GM12874 (cell line): ENCODE data around the gene STARD13.

ENCODE experiments used
- TF ChIP-seq, protein P1 (sequence below): IDR thresholded peaks from 2 replicates; pipeline ENCODE4 v1.5.1; 2011; ENCODE audit warnings: low read depth, mild to moderate bottlenecking, control low read depth, low read length, moderate library complexity; ENCODE audit not compliant: insufficient read depth

The STARD13 gene

DNA sequence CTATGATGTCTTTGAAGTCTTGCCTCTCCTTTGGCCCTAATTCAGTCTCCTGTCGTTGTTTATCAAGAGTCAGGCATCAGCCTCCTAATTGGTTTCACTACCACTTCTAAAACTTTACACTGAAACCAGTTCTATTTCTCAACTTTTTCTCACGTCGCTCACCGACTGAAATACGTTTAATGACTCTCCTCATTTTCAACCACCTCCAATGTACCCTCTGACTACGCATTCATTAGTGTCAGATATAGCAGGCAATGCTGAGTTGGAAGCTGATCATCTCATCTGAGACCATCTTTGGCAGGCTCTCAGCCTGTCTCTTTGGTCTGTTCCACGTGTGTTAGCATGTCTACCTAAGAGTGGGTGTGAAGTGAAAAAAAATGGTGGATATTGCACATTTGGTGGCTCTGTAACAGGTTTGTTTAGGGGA is 141.2 kb downstream of the STARD13 start:
- TF ChIP-seq, protein P1, sequence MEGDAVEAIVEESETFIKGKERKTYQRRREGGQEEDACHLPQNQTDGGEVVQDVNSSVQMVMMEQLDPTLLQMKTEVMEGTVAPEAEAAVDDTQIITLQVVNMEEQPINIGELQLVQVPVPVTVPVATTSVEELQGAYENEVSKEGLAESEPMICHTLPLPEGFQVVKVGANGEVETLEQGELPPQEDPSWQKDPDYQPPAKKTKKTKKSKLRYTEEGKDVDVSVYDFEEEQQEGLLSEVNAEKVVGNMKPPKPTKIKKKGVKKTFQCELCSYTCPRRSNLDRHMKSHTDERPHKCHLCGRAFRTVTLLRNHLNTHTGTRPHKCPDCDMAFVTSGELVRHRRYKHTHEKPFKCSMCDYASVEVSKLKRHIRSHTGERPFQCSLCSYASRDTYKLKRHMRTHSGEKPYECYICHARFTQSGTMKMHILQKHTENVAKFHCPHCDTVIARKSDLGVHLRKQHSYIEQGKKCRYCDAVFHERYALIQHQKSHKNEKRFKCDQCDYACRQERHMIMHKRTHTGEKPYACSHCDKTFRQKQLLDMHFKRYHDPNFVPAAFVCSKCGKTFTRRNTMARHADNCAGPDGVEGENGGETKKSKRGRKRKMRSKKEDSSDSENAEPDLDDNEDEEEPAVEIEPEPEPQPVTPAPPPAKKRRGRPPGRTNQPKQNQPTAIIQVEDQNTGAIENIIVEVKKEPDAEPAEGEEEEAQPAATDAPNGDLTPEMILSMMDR: no peak

DNA sequence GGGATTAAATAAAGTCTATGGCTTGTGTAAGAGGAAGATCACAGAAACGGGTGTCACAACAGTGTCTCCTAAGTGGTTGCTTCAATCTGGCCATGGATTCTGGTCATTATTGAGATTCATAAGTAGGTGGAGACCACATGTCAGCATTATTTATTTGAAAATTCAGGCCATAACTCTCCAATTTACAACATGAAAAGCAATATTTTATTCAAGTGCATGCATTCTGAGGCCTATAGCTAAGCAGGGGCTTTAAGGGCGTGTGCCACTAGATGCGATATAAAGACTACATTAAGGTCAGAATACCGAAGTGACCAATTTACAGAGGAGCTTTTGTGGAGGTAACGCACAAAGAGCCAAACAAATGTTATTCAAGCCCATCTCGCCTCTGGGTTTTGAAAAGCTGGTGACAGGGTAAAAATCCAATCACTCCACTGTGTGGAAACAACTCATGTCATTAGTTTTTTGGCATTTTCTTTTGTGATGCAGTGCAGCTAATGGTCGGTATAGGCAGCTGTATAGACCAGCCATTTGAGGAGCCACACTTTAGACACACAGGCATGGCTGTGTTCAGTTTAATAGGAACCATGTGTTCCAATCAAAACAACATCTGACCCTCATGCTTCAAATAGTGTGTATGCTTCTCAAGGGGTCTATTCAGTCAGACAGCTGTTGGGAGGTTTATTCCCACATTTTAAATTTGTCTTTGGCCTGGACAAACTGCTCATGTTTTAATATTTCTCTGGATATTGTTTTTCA is 145.6 kb downstream of the STARD13 start:
- TF ChIP-seq, protein P1: no peak

DNA sequence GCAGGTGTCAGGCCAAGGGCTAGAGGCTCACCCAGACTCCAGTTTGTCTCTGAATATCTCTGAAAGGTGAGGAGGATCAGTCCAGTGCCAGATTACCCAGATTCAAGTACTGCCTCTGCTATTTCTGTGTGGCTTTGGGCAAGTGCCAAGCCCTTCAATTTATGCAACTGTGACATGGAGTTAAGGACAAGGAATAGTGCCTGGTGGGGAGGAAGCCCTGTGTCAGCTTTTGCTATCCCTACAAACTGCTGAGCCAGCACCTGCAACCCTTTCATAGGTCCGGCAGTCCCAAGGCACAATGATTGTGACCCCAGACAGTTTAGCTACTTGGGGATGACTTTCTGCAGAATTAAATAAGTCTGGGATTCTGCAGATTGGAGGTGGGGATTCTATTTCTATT is 146.4 kb downstream of the STARD13 start:
- TF ChIP-seq, protein P1: no peak

DNA sequence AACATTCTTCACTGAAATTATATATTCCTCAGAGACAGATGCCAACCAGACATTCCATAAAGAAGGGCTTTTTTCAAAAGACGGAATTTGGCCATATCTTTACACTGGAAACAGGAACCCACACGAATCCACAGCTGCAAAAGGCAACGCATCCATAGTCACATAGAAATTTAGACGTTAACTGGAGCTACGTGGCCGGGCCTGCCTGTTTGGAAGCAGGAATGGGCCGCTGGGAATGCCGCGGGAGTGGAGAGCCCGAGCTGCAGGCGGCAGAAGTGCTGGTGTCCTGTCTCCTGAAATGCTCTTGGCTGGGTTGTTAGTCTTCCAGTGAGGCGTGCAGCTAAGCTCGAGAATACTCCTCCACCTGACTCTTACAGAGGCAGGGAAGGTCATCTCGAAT is 147.1 kb downstream of the STARD13 start:
- TF ChIP-seq, protein P1: no peak

DNA sequence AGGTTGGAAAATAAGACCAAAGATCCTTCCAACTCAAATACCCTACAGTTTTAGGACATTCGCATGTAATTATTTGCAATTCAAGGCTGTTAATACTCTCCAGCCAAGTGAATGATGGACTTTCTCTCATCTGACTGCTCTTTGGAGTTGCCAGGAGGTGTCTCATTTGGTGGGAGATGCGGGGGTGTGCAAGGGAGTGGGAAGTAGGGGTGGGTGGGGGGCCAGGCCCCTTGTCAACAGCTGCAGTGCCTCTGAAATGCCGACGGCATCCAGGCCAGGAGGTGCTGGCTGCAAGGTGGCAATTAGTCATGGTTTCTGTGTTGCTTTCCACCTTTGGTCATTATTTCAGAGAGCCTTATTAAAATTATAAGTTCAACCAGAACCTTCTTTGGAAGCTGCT is 147.8 kb downstream of the STARD13 start:
- TF ChIP-seq, protein P1: no peak

DNA sequence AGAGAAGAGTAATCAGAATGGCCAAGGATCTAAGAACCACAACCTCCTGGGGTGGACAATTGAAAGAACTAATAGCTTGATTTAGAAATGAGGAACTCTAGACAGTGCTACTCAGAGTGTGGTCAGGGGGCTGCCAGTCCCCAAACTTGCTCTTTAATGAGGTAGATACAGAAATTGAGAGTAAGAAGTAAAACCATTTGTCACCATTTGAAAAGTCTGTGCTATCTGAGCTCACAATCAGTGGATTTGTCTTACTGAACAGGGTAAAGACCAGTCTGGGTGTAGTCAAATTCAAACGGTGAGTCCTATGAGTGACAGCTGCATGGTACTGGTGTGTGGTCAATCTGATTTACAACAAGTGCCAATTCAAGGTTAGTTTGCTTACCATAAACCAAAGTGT is 150.5 kb downstream of the STARD13 start:
- TF ChIP-seq, protein P1: no peak

DNA sequence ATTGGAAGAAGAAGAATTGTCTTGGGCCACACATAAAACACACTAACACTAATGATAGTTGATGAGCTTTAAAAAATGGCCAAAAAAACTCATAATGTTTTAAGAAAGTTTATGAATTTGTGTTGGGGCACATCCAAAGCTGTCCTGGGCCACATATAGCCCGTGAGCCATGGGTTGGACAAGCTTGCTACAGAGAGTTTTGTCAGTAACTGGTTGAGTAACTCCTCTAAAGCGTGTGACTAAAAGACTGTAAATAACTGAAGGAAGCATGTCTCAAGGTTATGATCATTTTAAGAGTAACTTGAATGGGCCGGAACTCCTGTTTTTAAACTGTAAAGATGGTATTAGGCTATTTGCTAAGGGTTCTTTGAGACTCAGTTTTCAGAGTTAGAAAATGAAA is 151.3 kb downstream of the STARD13 start:
- TF ChIP-seq, protein P1: no peak
